Loucy (cell line): ENCODE data around the gene TOR1AIP1.

ENCODE experiments used
- H2AFZ ChIP-seq: fragments of 200-600 bp; sonication (generic); 2 replicates; pipeline ENCODE4 v1.6.0; 2016; ENCODE audit warnings: antibody characterized with exemption, mild to moderate bottlenecking, low read length, moderate library complexity
- H3F3A ChIP-seq: fragments of 200-600 bp; 2 replicates; pipeline ENCODE4 v1.6.0; 2016; ENCODE audit warnings: antibody characterized with exemption, low read depth, mild to moderate bottlenecking
- H3K27me3 ChIP-seq: fragments of 200-600 bp; sonication (generic); 2 replicates; pipeline ENCODE4 v1.6.1; 2014; ENCODE audit warnings: low read length, mild to moderate bottlenecking; ENCODE audit not compliant: insufficient read depth, poor library complexity, severe bottlenecking
- H3K36me3 ChIP-seq: fragments of 200-600 bp; sonication (generic); 2 replicates; pipeline ENCODE4 v1.6.1; 2016; ENCODE audit warnings: low read length; ENCODE audit not compliant: insufficient read depth
- H3K4me1 ChIP-seq: fragments of 200-600 bp; sonication (generic); 2 replicates; pipeline ENCODE4 v1.5.1; 2014; ENCODE audit warnings: low read length, mild to moderate bottlenecking; ENCODE audit not compliant: insufficient read depth, poor library complexity, severe bottlenecking
- H3K4me2 ChIP-seq: fragments of 200-600 bp; sonication (generic); 2 replicates; pipeline ENCODE4 v1.6.0; 2014; ENCODE audit warnings: antibody characterized with exemption, low read length, low read depth, mild to moderate bottlenecking; ENCODE audit not compliant: poor library complexity, severe bottlenecking
- H3K4me3 ChIP-seq: fragments of 200-600 bp; sonication (generic); 2 replicates; pipeline ENCODE4 v1.5.1; 2014; ENCODE audit warnings: low read length, mild to moderate bottlenecking, mixed read lengths; ENCODE audit not compliant: poor library complexity, severe bottlenecking
- H3K79me2 ChIP-seq: fragments of 200-600 bp; sonication (generic); 2 replicates; pipeline ENCODE4 v1.6.1; 2014; ENCODE audit warnings: low read length; ENCODE audit not compliant: insufficient read depth
- H3K9ac ChIP-seq: fragments of 200-600 bp; sonication (generic); 2 replicates; pipeline ENCODE4 v1.6.0; 2014; ENCODE audit warnings: mild to moderate bottlenecking, low read depth, low read length, moderate library complexity; ENCODE audit not compliant: poor library complexity, severe bottlenecking
- H3K9me2 ChIP-seq: fragments of 200-600 bp; sonication (generic); replicated peaks from 2 replicates; pipeline ENCODE4 v1.6.1; 2016; ENCODE audit warnings: low read depth, low read length, mixed read lengths
- H3K9me3 ChIP-seq: fragments of 200-600 bp; sonication (generic); 2 replicates; pipeline ENCODE4 v1.6.1; 2014; ENCODE audit warnings: mild to moderate bottlenecking, antibody characterized with exemption, low read length, low read depth; ENCODE audit not compliant: insufficient read depth
- H4K20me1 ChIP-seq: fragments of 200-600 bp; sonication (generic); 2 replicates; pipeline ENCODE4 v1.6.0; 2014; ENCODE audit warnings: antibody characterized with exemption, low read length, mild to moderate bottlenecking; ENCODE audit not compliant: insufficient read depth, poor library complexity, severe bottlenecking
- CTCF ChIP-seq: fragments of 200-600 bp; sonication (generic); conservative IDR thresholded peaks from 2 replicates; pipeline ENCODE4 v1.5.1; 2014; ENCODE audit warnings: mild to moderate bottlenecking, antibody characterized with exemption, low read length
- EZH2phosphoT487 ChIP-seq: fragments of 200-600 bp; IDR thresholded peaks from 2 replicates; pipeline ENCODE4 v1.6.1; 2018; ENCODE audit warnings: antibody characterized with exemption, mild to moderate bottlenecking, moderate library complexity, borderline replicate concordance

The TOR1AIP1 gene

GRCh38 chr1:179875596-179876299 is 6.3 kb upstream of the TOR1AIP1 start:
- Histone ChIP-seq H3K9me3 (no peaks in the 10 kb centered on the region), H4K20me1 (peaks cover 48% of the 10 kb centered on the region), H3K27me3 (no peaks in the 10 kb centered on the region), H3K9me2 (no peaks in the 10 kb centered on the region), H3F3A (no peaks in the 10 kb centered on the region; the same call in 1 of the 2 replicates), H3K4me1 (peaks cover 73% of the 10 kb centered on the region), H3K4me2 (peak overlapping the region; percentile 69), H3K9ac (peak overlapping the region; percentile 91), H3K4me3 (peak overlapping the region; percentile 95), H2AFZ (no peak overlapping the region), H3K36me3 (no peaks in the 10 kb centered on the region), H3K79me2 (peaks cover 68% of the 10 kb centered on the region)
- TF ChIP-seq CTCF (no peak), EZH2phosphoT487 (no peak)

GRCh38 chr1:179876300-179876715 is 5.8 kb upstream of the TOR1AIP1 start:
- H3K27me3 ChIP-seq = no peaks in the 10 kb centered on the region
- H3K4me3 ChIP-seq = peak overlapping the region; percentile 95
- no peak overlapping the region for H2AFZ ChIP-seq

GRCh38 chr1:179877586-179878265 is 4.4 kb upstream of the TOR1AIP1 start, which contains the start of gene TOR1AIP2:
Gene TOR1AIP2, minus strand, starts transcription at chr1:179877803. Its CDS starts 25,138 bp downstream, at chr1:179852665.
- Histone ChIP-seq H3K79me2 (peaks cover 59% of the 10 kb centered on the region), H3K4me1 (peaks cover 63% of the 10 kb centered on the region)

More at GRCh38 chr1:179876300-179876715, 5.8 kb upstream of the TOR1AIP1 start:
- peak overlapping the region; percentile 69 for H3K4me2 ChIP-seq
- no peak for TF ChIP-seq CTCF
- TF ChIP-seq EZH2phosphoT487 = no peak
- no peaks in the 10 kb centered on the region for H3K36me3 ChIP-seq
- H3K9ac ChIP-seq = peak overlapping the region; percentile 91
- peaks cover 65% of the 10 kb centered on the region for H3K79me2 ChIP-seq
- H3K9me3 ChIP-seq = no peaks in the 10 kb centered on the region
- peaks cover 48% of the 10 kb centered on the region for H4K20me1 ChIP-seq
- H3K4me1 ChIP-seq = peaks cover 70% of the 10 kb centered on the region
- no peaks in the 10 kb centered on the region; the same call in 1 of the 2 replicates for H3F3A ChIP-seq
- no peaks in the 10 kb centered on the region for H3K9me2 ChIP-seq

More at GRCh38 chr1:179877586-179878265, 4.4 kb upstream of the TOR1AIP1 start, which contains the start of gene TOR1AIP2:
- Histone ChIP-seq H3K9me3 (no peaks in the 10 kb centered on the region), H3K9ac (peak within 1 kb of the TSS; percentile 91), H3K36me3 (no peaks in the 10 kb centered on the region), H2AFZ (peak within 1 kb of the TSS; percentile 83), H3K4me3 (peak within 1 kb of the TSS; percentile 95), H3K9me2 (no peaks in the 10 kb centered on the region), H3F3A (peaks cover 1% of the 10 kb centered on the region; the same call in 1 of the 2 replicates), H4K20me1 (peaks cover 40% of the 10 kb centered on the region), H3K4me2 (peak within 1 kb of the TSS; percentile 69), H3K27me3 (no peaks in the 10 kb centered on the region)
- TF ChIP-seq CTCF (no peak), EZH2phosphoT487 (no peak)
